SK-N-MC (cell line): ENCODE measurements around the gene LARGE1.

Experiments used
- EZH2 ChIP-seq: fragments of 200-600 bp; sonication (generic); IDR thresholded peaks from one replicate; pipeline ENCODE4 v1.6.1; 2017; ENCODE audit warnings: antibody characterized with exemption
- POLR2AphosphoS5 ChIP-seq: IDR thresholded peaks from 2 replicates; pipeline ENCODE4 v1.6.1; 2012; ENCODE audit warnings: mild to moderate bottlenecking, low read depth, low read length, borderline replicate concordance

GRCh38 chr22:33902073-33902472 is 18.2 kb downstream of the LARGE1 start:
- TF ChIP-seq EZH2 (no peak), POLR2AphosphoS5 (no peak)
